CD4-positive, alpha-beta T cell treated with Interleukin-12 subunit alpha and Interleukin-12 subunit beta, for 1 hour (primary cell): ENCODE measurements around the gene DCLRE1A.

ENCODE experiments used
- DNase-seq: peaks from one replicate; pipeline ENCODE4 v3.0.0-alpha.2; 2020

The DCLRE1A gene

GRCh38 chr10:113854013-113854760, at the start of gene DCLRE1A, which contains the start of gene NHLRC2:
TSS of gene DCLRE1A (minus strand) at chr10:113854082. CDS start at chr10:113853182, 900 bp downstream.
TSS of gene NHLRC2 (plus strand) at chr10:113854661. CDS start at chr10:113854873, 212 bp downstream.
- peak; percentile 70 for DNase-seq

DNA sequence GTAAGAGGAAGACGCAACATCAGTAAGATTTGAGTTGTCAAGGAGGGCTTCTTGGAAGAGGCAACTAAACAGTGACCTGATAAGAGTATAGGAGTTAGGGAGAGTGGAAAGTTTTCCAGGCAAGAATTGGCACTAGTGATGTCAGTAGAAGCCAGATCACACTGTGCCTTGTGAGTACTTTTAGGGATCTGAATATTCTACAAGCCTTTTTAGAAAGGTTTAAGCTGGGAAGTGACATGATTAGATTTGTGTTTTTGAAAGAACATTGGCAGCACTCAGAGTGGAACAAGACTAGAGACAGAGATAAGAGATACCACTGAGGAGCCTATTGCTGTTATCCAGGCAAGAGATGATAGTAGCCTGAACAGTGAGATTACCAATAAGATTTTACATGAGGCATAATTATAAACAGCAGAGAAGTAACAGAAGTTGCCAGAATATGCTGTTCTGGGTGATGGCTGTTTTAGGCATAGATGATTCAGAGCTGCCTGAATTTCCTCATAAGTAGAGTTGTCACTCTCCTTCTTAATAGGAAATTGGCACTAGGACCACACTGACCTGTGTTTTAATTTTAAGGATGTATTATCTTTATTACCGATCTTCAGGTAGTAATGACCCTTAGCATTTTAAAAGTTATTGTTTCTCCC, 46.2 kb upstream of the DCLRE1A start:
- DNase-seq: no peak

GRCh38 chr10:113897693-113898618, 44.1 kb upstream of the DCLRE1A start:
- DNase-seq: no peak

GRCh38 chr10:113895018-113895417, 41.1 kb upstream of the DCLRE1A start:
- DNase-seq: no peak

DNA sequence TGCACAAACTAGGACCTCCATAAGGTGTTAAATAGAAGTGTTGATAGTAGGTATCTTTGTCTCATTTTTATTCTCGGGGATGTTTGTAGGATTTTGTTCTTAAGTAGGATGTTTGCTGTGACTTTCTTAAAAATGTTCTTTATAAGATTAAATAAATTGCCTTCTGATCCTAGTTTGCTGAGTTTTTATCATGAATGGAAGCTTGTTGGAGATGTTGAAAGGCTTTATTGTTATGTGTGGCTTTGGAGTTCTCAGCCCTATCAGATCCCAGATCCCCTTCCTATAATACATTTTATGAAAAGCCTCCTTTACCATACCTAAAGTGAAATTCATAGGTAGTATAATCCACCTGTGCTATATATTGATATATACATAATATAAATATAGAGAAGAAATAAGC, 40.7 kb upstream of the DCLRE1A start:
- DNase-seq: no peak

DNA sequence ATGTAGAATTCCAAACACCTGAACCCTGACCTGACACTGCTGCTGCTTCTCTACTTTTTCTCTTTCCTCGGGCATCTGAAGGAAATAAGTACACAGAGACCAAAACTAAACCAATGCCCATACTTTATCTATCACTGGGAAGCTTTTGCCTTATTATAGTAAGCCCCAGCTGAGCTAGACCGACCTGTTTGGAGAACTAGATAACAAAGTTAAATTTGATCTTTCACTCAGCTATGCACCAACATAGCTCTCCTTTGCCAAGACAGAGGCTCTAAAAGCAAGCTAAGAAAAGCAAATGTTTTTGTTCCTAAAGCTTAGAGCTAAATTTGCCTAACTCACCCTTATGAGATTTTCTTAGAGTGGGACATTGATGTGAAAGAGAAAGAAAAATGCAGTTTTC, 39.7 kb upstream of the DCLRE1A start:
- DNase-seq: no peak

GRCh38 chr10:113891476-113891875, 37.6 kb upstream of the DCLRE1A start:
- DNase-seq: no peak

GRCh38 chr10:113890769-113891168, 36.9 kb upstream of the DCLRE1A start:
- DNase-seq: no peak

DNA sequence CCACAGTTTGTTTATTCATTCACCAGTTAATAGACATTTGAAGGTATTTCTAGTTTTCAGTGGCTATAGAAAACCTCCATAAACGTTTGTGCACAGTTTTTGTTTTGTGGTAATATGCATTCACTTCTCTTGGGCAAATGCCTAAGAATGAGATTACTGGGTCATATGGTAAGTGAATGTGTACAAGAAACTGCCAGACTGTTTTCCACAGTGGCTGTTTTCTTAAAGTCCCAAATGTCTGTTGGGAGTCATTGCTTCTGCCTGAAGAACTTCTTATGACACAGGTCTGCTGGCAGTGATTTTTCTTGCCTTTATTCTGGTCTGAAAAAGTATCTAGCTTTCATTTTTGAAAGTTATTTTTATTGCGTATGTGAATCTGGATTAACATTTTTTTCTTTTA, 36.0 kb upstream of the DCLRE1A start:
- no peak for DNase-seq

DNA sequence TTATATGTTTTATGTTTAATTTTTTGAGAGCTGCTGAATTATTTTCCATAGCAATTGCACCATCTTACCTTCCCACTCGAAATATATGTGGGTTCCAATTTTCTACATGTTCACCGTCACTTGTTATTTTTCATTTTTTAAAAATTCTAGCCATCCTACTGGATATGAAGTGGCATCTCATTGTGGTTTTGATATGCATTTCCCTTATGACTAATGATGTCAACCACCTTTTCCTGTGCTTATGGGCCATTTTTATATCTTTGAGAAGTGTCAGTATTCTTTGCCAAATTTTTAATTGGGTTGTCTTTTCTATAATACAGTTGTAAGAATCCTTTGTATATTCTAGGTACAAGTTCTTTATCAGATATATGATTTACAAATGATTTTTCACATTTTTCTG, 28.4 kb upstream of the DCLRE1A start:
- DNase-seq: no peak

DNA sequence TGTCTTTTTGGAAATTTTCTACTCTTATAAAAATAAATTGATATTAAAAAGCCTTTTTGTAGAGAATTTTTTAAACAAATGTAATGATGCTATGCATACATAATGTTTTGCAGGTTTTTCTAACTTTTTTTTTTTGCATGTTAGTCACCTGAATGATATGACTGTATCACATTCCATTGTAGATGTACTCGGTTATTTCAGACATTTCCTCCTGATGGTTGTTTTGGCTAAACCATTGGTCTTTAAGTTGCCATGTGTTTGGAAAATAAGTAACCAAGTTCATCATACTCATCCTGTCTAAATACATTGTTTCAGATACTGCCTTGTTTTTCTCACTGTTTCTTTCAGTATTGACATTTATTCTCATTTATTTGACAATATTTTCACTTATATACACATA, 26.4 kb upstream of the DCLRE1A start:
- DNase-seq: no peak

DNA sequence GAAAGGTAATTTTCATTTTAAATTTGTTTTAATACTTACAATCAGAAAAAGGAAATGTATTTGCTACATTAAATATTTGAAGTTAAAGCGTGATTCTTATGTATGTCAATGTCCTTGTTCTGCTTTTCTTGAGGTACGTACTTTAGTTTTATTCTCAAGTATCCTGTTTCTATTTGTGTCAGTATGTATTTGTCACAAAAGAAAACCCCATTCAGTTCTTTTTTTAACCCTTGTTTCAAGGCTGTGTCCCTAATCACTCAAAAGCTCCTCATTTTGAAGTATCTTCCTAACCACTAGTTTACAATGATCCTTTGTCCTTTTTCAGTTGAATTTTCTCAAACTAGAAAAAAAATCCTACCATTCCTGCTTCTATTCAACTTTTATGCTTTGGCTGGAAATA, 25.8 kb upstream of the DCLRE1A start:
- no peak for DNase-seq

GRCh38 chr10:113876461-113876860, 22.6 kb upstream of the DCLRE1A start:
- no peak for DNase-seq

DNA sequence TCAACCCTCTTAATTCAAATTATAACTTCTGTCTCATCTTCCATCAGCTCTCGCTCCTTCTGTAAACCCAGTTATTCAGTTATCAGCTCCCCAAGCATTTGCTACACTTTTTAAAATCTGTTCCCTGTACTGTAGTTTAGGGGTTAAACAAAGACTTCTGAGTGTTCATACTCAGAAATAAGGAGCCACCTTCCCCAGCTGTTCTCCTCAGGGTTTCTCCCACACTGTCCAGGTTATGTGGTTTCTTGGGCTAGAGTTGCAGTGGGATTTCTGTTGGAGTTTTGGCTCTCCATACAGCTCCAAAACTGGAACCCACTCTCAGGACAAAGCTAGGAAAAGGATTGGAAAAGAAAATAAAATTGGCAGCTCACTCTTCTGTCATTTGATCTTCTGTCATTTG, 21.3 kb upstream of the DCLRE1A start:
- DNase-seq: no peak

- DNase-seq: no peak
Observed at GRCh38 chr10:113872139-113873030, 18.5 kb upstream of the DCLRE1A start.

GRCh38 chr10:113869789-113870188, 15.9 kb upstream of the DCLRE1A start:
- DNase-seq: no peak

DNA sequence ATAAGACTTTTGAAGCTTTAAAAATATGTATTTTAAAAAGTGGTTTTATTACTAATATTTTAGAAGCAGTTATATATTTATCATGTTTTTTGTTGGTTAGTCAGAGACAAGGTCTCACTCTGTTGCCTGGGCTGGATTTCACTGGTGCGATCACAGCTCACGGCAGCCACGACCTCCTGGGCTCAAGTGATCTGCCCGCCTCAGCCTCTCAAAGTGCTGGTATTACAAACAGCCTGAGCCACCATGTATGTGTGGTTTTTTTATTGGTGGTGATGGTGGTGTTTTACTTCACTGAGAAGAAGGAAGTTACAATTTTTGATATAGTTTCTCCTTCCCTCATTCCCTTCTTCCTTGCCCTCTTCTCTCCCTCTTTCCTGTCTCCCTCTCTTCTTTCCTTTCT, 14.0 kb upstream of the DCLRE1A start:
- no peak for DNase-seq

DNA sequence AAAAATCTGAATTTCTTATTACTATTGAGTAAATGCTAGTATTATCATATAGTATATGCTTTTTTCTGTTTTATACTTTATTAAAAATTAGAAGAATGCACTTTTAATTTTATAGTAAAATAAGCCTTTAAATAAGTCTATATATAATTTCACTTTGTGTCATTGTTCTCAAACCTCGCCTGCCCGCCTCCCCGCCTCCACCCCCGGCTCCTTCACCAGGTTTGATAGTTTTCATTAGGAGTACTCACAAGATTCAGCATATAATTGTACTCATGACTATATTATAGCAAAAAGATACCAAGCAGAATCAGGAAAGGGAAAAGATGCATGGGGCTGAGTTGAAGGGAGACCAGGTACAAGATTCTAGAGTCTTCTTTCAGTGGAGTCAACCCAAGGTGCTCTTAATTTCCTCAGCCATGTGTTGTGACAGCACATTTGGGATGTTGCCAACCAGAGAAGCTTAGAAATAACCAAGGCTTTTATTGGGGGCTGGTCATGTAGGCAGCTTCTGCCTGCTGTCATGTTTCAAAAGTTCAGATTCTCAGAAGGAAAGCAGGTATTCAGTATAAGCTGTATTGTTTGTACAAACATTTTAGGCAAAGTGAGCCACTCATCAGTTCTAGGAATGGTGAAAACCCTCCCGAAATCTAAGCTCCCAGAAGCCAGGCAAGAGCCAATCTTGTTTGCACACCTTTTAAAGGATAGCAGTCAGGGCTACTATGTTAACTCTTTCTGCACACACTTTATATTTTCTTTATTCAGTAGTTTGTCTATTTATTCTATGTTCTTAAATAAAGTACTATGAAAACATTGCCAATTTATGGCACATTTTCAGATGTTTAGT, 12.9 kb upstream of the DCLRE1A start:
- DNase-seq: no peak

GRCh38 chr10:113865901-113866300, 12.0 kb upstream of the DCLRE1A start:
- no peak for DNase-seq

- DNase-seq: no peak
Observed at GRCh38 chr10:113859261-113859660, 5.4 kb upstream of the DCLRE1A start.

DNA sequence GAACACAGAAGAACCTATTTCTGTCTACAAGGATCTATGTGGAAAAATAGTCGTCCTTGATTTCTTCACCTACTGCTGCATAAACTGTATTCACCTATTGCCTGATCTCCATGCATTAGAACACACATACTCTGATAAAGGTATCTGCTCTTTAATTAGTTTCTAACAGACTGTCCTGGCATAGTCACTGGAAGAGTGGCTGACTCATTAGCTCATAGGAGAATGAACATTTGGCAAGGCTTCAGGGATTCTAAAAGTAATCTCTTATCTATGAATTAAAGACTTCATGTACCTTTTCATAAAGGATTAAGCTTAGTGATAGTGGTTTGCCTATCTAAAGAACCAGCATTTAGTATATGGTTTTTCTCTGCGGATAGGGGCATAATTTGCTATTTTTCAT, 4.7 kb upstream of the DCLRE1A start:
- DNase-seq: no peak
